Measurements from ENCODE around the gene DHRS7B.
"Not testable (repeated sequence)": the region's sequence is repeated elsewhere in the genome, so short reads cannot be mapped to it uniquely, and the experiment has no call there.

The DHRS7B gene

GRCh38 chr17:21212826-21213637, 86.3 kb downstream of the DHRS7B start:
- peak; percentile 40 for DNase-seq

- peak; percentile 40 for DNase-seq
Measured at GRCh38 chr17:21213638-21214014, 86.9 kb downstream of the DHRS7B start.

GRCh38 chr17:21214015-21214776, 87.4 kb downstream of the DHRS7B start, which contains the start of gene TMEM11:
Gene TMEM11 (minus strand): TSS chr17:21214161. CDS start chr17:21214152, 9 bp downstream.
- peak; percentile 90 for DNase-seq

DNA sequence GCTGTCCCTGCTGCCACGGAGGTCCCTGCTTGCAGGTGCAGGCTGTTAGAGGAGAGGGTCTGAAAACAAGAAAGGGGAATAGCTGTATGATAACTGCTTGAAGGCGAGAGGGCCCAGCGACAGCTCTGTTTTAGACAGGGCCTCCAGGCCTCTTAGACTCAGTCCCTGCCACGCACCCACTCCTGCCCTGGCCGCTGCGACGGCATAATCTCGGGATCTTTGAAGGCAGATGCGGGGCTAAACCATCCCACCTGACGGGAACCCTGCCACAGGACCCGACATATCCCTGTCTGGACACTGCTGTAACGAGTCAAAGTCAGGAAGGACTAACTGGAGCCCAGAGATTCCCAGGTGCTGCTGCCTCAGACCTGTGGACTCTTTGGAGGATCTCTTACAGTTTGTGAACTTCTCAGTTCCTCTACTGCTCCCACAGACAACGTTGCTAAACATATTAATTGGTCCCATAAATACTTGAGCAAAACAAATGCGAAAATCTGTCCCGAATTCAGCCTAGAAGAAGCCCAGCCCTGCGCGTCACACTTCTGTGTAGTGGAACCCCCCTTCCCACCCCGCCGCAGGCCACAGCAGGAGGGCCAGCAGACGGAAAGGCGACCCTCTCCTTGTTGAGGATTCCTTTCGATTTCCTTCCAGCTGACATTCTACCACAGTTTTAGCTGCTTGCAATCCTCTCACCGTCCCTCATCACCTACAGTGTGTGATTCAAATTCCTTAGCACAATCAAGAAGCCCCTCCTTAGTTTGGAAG, 88.2 kb downstream of the DHRS7B start:
- peak; percentile 26 for DNase-seq

DNA sequence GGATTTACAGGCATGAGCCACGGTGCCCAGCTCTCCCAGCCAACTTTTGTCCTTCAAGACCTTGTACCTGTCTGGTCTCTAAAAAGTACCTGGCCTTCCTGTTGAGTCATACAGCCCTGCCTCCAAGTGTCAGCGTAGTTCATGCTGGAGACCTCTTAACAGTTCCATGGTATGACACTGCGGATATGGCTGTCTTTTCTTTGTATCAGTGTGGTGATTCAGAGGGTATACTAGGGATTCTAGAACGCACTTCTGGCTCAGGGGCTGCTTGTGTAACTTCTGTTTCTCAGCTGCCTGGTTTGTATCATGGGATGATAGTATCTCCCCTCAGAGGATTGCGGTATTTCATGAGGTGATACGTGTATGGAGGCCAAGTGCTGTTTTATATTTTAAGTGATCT, 89.2 kb downstream of the DHRS7B start:
- DNase-seq: no peak

DNA sequence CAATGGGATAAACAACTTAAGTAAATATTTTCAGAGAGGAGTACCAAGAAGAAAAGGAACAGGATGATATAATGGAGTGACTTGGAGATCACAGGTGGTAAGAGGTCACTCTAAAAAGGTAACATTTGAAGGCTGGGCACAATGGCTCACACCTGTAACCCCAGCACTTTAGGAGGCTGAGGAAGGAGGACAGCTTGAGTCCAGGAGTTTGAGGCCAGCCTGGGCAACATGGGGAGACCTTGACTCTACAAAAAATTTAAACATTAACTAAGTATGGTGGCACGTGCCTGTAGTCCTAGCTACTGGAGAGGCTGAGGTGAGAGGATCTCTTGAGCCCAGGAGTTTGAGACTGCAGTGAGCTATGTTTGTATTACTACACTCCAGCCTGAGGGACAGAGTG, 90.6 kb downstream of the DHRS7B start:
- DNase-seq: no peak

- DNase-seq: no peak
Measured at GRCh38 chr17:21218101-21218500, 91.3 kb downstream of the DHRS7B start.

- no peak for DNase-seq
Measured at GRCh38 chr17:21218831-21219380, 92.1 kb downstream of the DHRS7B start.

- DNase-seq: no peak
Measured at GRCh38 chr17:21223086-21223485, 96.3 kb downstream of the DHRS7B start.

DNA sequence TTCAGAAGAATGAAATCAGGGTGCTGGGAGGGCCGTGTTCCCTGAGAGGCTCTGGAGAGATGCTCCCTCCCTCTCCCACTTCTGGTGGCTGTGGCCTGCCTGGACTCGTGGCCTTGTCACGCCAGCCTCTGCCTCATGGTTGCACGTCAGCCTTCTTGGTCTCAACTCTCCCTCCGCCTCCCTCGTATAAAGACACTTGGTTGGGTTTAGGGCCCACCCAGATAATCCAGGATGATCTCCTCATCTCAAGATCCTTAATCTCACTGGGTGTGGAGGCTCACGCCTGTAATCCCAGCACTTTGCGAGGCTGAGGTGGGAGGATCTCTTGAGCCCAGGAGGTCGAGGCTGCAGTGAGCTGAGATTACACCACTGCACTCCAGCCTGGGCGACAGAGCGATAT, 100.5 kb downstream of the DHRS7B start:
- not testable (repeated sequence) for DNase-seq

GRCh38 chr17:21228111-21228510, 101.3 kb downstream of the DHRS7B start:
- DNase-seq: no peak

DNA sequence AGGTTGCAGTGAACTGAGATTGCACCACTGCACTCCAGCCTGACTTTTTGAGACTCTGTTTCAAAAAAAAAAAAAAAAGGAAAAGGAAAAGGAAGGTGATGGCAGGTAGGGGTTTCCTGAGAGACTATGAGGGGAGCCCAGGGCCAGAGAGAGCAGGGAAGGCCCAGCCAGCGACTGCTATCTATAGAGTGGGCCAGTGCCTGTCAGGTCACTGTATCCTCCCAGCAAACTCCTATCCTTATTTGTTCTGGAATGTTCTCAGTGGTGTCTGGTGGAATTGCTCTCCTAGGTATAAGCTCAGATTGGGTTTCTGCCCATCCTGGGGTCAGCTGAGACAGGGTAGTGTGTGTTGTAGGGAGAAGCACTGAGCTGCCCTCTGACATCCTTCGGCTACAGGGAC, 102.1 kb downstream of the DHRS7B start:
- no peak for DNase-seq

DNA sequence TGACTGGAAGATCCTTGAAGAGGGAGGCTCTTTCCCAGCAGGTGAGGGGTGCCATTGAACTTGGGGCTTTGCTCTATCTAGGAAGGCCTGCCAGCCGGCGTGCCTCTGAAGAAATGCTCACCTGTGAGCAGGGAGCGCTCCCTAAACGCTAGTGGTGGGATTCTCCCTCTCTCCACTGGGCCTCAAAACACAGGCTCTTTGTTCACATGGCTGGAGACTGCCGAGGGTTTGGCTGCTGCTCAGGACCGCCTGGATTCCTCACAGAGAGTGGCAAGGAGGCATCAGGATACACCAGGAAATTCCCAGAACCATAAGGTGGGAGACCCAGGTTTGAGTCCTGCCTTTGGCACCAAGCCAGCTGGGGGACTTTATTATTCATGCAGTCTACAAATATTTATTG, 104.8 kb downstream of the DHRS7B start:
- DNase-seq: no peak

DNA sequence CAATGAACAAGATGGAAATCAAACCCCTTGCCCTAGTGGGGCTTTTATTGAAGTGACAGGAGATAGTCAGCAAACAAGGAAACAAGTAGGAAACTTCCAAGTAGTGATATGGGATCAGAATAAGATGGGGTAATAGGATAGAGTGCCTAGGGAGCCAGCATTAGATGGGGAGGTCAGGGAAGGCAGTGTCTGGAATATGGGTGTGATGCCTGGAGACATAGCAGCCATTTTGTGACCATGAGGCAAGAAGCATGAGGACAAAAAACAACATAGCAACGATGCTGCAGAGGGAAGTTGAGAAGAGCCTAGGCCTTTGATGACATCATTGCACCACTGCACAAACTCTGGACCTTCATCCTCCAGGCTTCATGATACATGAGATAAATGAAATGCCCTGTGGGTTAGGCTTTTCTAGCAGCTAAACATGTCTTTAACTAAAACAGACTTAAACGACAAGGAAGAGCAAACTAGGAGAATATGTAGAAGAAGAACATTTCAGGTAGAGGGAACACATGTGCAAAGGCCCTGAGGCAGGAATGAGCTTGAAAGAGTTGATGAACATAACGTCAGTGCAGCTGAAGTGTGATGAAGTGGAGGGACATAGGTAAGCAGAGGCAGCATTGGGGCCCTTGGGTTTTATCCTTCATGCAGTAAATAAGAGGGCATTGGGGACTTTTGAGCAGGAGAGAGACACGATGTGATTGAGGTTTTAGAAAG, 105.4 kb downstream of the DHRS7B start:
- DNase-seq: no peak

GRCh38 chr17:21233581-21234347, 107.0 kb downstream of the DHRS7B start:
- no peak for DNase-seq

DNA sequence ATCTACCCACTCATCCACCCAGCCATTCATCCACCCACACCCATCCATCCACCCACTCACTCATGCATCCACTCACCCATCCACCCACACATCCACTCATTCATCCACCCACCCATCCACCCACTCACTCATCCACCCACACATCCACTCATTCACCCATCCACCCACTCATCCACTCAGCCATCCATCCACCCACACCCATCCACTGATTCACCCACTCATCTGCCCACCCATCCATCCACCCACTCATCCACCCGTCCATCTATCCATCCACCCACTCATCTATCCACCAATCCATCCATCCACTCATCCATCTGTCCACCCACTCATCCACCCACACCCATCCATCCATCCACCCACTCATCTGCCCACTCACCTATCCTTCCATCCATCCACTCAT, 109.2 kb downstream of the DHRS7B start:
- no peak for DNase-seq

GRCh38 chr17:21239680-21240368, 113.1 kb downstream of the DHRS7B start:
- DNase-seq: peak; percentile 23

GRCh38 chr17:21240369-21241055, 113.7 kb downstream of the DHRS7B start:
- peak; percentile 14 for DNase-seq

Data from kidney glomerular epithelial cell (primary cell).